Measurements from ENCODE around the gene UCN2.

- TF ChIP-seq POLR2A (IDR thresholded peaks at IDR 0.05) (no peak), CTCF (IDR thresholded peaks at IDR 0.05) (no peak)
Observed at GRCh38 chr3:48532977-48533337, 30.6 kb downstream of the UCN2 start.

Measured in tibial nerve (tissue), 3 donors.